Sigmoid colon (tissue), 7 donors: Measurements from ENCODE around the gene PPM1K. TPM values are rescaled to one million over a fixed set of nuclear protein-coding genes. Genes with fewer than 3 reads are reported as not detected.

Source experiments
- DNase-seq: peaks from one replicate; pipeline ENCODE4 v3.0.0-alpha.2; 2019
- H3K27ac ChIP-seq, 4 donors: fragments of 200-600 bp; sonication (generic); one replicate each; pipeline ENCODE4 v1.5.1; 2016 to 2019; ENCODE audit warnings: mild to moderate bottlenecking in 1 of 4
- H3K27me3 ChIP-seq, 3 donors: fragments of 200-600 bp; sonication (generic); one replicate each; pipeline ENCODE4 v1.5.1; 2019; ENCODE audit warnings: mild to moderate bottlenecking in 1 of 3
- H3K36me3 ChIP-seq, 4 donors: fragments of 200-600 bp; sonication (generic); one replicate each; pipeline ENCODE4 v1.5.1; 2016 to 2019
- H3K4me1 ChIP-seq, 4 donors: fragments of 200-600 bp; sonication (generic); one replicate each; pipeline ENCODE4 v1.5.1; 2017 to 2019
- H3K4me3 ChIP-seq, 4 donors: fragments of 200-600 bp; sonication (generic); one replicate each; pipeline ENCODE4 v1.5.1; 2017 to 2019; ENCODE audit warnings: mild to moderate bottlenecking in 2 of 4, moderate library complexity in 1 of 4
- H3K9me3 ChIP-seq, 4 donors: fragments of 200-600 bp in 3 of 4; sonication (generic) in 3 of 4; one replicate each; pipeline versions ENCODE4 v1.5.1 to v1.6.1; 2013 to 2019
- CTCF ChIP-seq, 4 experiments: fragments of 450-650 bp in 3 of 4; fragments of 200-600 bp in 1 of 4; IDR thresholded peaks; one replicate each; pipeline ENCODE4 v1.5.1; 2016 to 2019; ENCODE audit warnings: antibody characterized with exemption in 4 of 4, mild to moderate bottlenecking in 3 of 4, moderate library complexity in 2 of 4
- EP300 ChIP-seq, 4 donors: sonication (generic); formaldehyde crosslinking; IDR thresholded peaks; one replicate each; pipeline ENCODE4 v1.6.1; 2017; ENCODE audit warnings: antibody characterized with exemption in 4 of 4
- POLR2A ChIP-seq, 2 donors: fragments of 450-650 bp; IDR thresholded peaks; one replicate each; pipeline ENCODE4 v1.6.1; 2016; ENCODE audit warnings: antibody characterized with exemption in 2 of 2, mild to moderate bottlenecking in 2 of 2, moderate library complexity in 2 of 2
- POLR2AphosphoS5 ChIP-seq, 4 donors: sonication (generic); formaldehyde crosslinking; IDR thresholded peaks; one replicate each; pipeline ENCODE4 v1.6.1; 2017; ENCODE audit warnings: antibody characterized with exemption in 4 of 4
- WGBS, 2 donors: extraction: QIAGEN DNeasy Blood & Tissue Kit; methylation state at CpG; one replicate each; pipeline ENCODE4 v1.1.7; 2013; 5-methylcytosine and 5-hydroxymethylcytosine counted together
- intact Hi-C: fragments of 100-400 bp; cut with DNase I; formaldehyde crosslinking; loops from one replicate; pipeline ENCODE4 v1.15.1; 2023
- polyA plus RNA-seq, 3 donors: library from polyadenylated mRNA; stranded (reverse); fragments of 200-250 nt; gene quantifications; one replicate each; pipeline ENCODE4 v1.2.3, GENCODE V29; 2013
- total RNA-seq, 4 donors: library from RNA; depleted of rRNA; stranded (reverse); fragments of >200 nt; gene quantifications; one replicate each; pipeline ENCODE4 v1.1.0, GENCODE V29; 2016
- donor health status: healthy with polysubstance abuse.
- donor health status: Bipolar disorder and iron deficiency.
- donor health status: healthy.

Gene PPM1K
- total and polyA plus RNA-seq, 7 donors, result 1.6 to 16.8 (median 14.7) TPM

DNA sequence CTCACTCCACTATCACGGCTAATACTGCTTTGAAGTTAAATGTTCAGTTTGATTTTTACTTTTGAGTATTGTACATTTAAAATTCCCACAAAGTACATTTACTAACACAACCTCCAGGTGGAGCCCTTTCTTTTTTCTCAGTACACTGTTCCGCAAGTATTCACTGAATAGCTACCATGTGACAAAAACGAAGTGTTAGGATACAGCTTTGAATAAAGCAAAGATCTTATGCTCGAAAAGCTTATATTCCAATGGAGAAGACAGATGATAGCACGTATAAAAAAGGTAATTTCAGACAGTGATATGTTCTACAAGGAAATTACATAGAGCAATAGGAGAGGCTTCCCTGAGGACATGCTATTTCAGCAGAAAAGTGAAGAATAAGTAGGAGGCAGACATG, 65.3 kb downstream of the PPM1K start:
- H3K27me3 ChIP-seq, result no peaks in the 10 kb centered on the region
- no peaks in the 10 kb centered on the region for H3K9me3 ChIP-seq
- no peak overlapping the region for H3K4me3 ChIP-seq
- WGBS, 2 donors, result 1 to 2% methylated on average over 5 of the region's 5 CpGs
- peak in 3 of 4 experiments; percentile 62 to 70 (median 64) for TF ChIP-seq CTCF (IDR thresholded peaks at IDR 0.05)
- no peak for TF ChIP-seq POLR2AphosphoS5 (IDR thresholded peaks at IDR 0.05)
- H3K4me1 ChIP-seq, result peaks cover 0 to 3% (median 0%) of the 10 kb centered on the region in 4 donors
- no peak for DNase-seq
- no peak overlapping the region for H3K27ac ChIP-seq
- no peaks in the 10 kb centered on the region for H3K36me3 ChIP-seq
- intact Hi-C loops, result loop anchor here (1.0 to 10.0 kb wide), 5 partner anchors 63 to 296 kb away; partner anchors contain the start of genes HERC5, HERC6, PPM1K and SPP1

GRCh38 chr4:88217169-88217568, 67.2 kb downstream of the PPM1K start:
- Histone ChIP-seq H3K36me3 (no peaks in the 10 kb centered on the region), H3K27ac (no peak overlapping the region), H3K4me1 (peaks cover 0 to 3% (median 0%) of the 10 kb centered on the region in 4 donors), H3K9me3 (no peaks in the 10 kb centered on the region), H3K27me3 (no peaks in the 10 kb centered on the region), H3K4me3 (no peak overlapping the region)
- DNase-seq, result no peak
- TF ChIP-seq CTCF (IDR thresholded peaks at IDR 0.05), result no peak
- TF ChIP-seq POLR2A (IDR thresholded peaks at IDR 0.05), result no peak
- TF ChIP-seq EP300 (IDR thresholded peaks at IDR 0.05), result no peak
- TF ChIP-seq POLR2AphosphoS5 (IDR thresholded peaks at IDR 0.05), result no peak
- intact Hi-C loops, result loop anchor here (5.0 to 10.0 kb wide), 3 partner anchors 65 to 242 kb away; partner anchors contain the start of genes HERC6, PPM1K and SPP1
- WGBS, 2 donors, result 60 to 88% methylated on average over 4 of the region's 4 CpGs

GRCh38 chr4:88216395-88216794, 68.0 kb downstream of the PPM1K start:
- Histone ChIP-seq H3K9me3 (no peaks in the 10 kb centered on the region), H3K4me1 (peaks cover 0 to 3% (median 0%) of the 10 kb centered on the region in 4 donors), H3K4me3 (no peak overlapping the region), H3K27ac (no peak overlapping the region), H3K27me3 (no peaks in the 10 kb centered on the region), H3K36me3 (no peaks in the 10 kb centered on the region)
- 28 to 79% methylated on average over 6 of the region's 6 CpGs for WGBS, 2 donors
- intact Hi-C loops, result loop anchor here (5.0 to 10.0 kb wide), 3 partner anchors 66 to 242 kb away; partner anchors contain the start of genes HERC6, PPM1K and SPP1
- no peak for DNase-seq
- no peak for TF ChIP-seq POLR2AphosphoS5 (IDR thresholded peaks at IDR 0.05)
- no peak for TF ChIP-seq POLR2A (IDR thresholded peaks at IDR 0.05)
- TF ChIP-seq CTCF (IDR thresholded peaks at IDR 0.05), result no peak
- TF ChIP-seq EP300 (IDR thresholded peaks at IDR 0.05), result no peak

GRCh38 chr4:88215351-88215750, 69.0 kb downstream of the PPM1K start:
- no peak overlapping the region for H3K27ac ChIP-seq
- H3K27me3 ChIP-seq, result no peaks in the 10 kb centered on the region
- H3K36me3 ChIP-seq, result no peaks in the 10 kb centered on the region
- no peak for DNase-seq
- peaks cover 0 to 3% (median 0%) of the 10 kb centered on the region in 4 donors for H3K4me1 ChIP-seq
- TF ChIP-seq POLR2AphosphoS5 (IDR thresholded peaks at IDR 0.05), result no peak
- WGBS, 2 donors, result 85 to 86% methylated on average over 2 of the region's 2 CpGs
- intact Hi-C loops, result loop anchor here (5.0 to 10.0 kb wide), 3 partner anchors 67 to 241 kb away; partner anchors contain the start of genes HERC6, PPM1K and SPP1
- no peak overlapping the region for H3K4me3 ChIP-seq
- H3K9me3 ChIP-seq, result no peaks in the 10 kb centered on the region

DNA sequence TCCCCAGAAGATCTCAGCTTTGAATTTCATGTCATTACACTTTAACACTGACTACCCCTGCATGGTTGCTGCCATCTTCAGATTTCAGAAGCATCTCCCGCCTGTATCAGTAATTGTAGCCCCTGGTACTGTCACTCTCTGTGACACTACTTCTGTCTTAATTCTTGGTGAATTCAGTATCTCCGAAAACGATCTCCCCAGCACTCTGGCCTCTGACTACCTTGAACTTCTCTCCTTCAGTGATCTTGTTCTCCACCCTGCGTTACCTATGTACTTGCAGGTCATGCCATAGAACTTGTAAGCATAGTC, 72.2 kb downstream of the PPM1K start:
- 47 to 63% methylated on average over 4 of the region's 4 CpGs for WGBS, 2 donors
- Histone ChIP-seq H3K4me3 (no peak overlapping the region), H3K27ac (no peak overlapping the region), H3K36me3 (no peaks in the 10 kb centered on the region), H3K9me3 (no peaks in the 10 kb centered on the region), H3K27me3 (no peaks in the 10 kb centered on the region), H3K4me1 (no peaks in the 10 kb centered on the region)
- intact Hi-C loops, result loop anchor here (5.0 to 10.0 kb wide), 3 partner anchors 180 to 670 kb away; partner anchors contain the start of gene SPP1
- no peak for DNase-seq
- TF ChIP-seq POLR2A (IDR thresholded peaks at IDR 0.05) (no peak), POLR2AphosphoS5 (IDR thresholded peaks at IDR 0.05) (no peak), EP300 (IDR thresholded peaks at IDR 0.05) (no peak), CTCF (IDR thresholded peaks at IDR 0.05) (no peak)
